CD4-positive, alpha-beta T cell treated with Interleukin-21 for 1 hour (primary cell): Measurements from ENCODE around the gene FAM24B.
"Not testable (repeated sequence)": the region's sequence is repeated elsewhere in the genome, so short reads cannot be mapped to it uniquely, and the experiment has no call there.

Experiments used
- DNase-seq: peaks from one replicate; pipeline ENCODE4 v3.0.0-alpha.2; 2020

FAM24B gene

GRCh38 chr10:122858042-122858441 is 21.3 kb downstream of the FAM24B start:
- not testable (repeated sequence) for DNase-seq

- no peak for DNase-seq
Observed at GRCh38 chr10:122856902-122857301, 22.5 kb downstream of the FAM24B start.

GRCh38 chr10:122855745-122856144 is 23.6 kb downstream of the FAM24B start:
- DNase-seq: no peak

- no peak for DNase-seq
Observed at GRCh38 chr10:122854648-122855047, 24.7 kb downstream of the FAM24B start.

GRCh38 chr10:122853665-122854313 is 25.6 kb downstream of the FAM24B start:
- DNase-seq: no peak

- DNase-seq: no peak
Observed at GRCh38 chr10:122852261-122852660, 27.1 kb downstream of the FAM24B start.

GRCh38 chr10:122850705-122851640 is 28.4 kb downstream of the FAM24B start:
- no peak for DNase-seq

- DNase-seq: no peak
Observed at GRCh38 chr10:122849900-122850605, 29.3 kb downstream of the FAM24B start.

GRCh38 chr10:122849090-122849489 is 30.3 kb downstream of the FAM24B start:
- DNase-seq: no peak

- no peak for DNase-seq
Observed at GRCh38 chr10:122847782-122848604, 31.4 kb downstream of the FAM24B start.

- no peak for DNase-seq
Observed at GRCh38 chr10:122845783-122846332, 33.5 kb downstream of the FAM24B start, which contains the start of gene CUZD1. CUZD1 (minus strand) TSS chr10:122845857; CDS start chr10:122845843, 14 bp downstream.

- DNase-seq: no peak
Observed at GRCh38 chr10:122844146-122844545, 35.2 kb downstream of the FAM24B start.

- no peak for DNase-seq
Observed at GRCh38 chr10:122841569-122841968, 37.8 kb downstream of the FAM24B start.

GRCh38 chr10:122839505-122839904 is 39.9 kb downstream of the FAM24B start:
- DNase-seq: no peak

GRCh38 chr10:122838880-122839279 is 40.5 kb downstream of the FAM24B start:
- DNase-seq: no peak

GRCh38 chr10:122835908-122836307 is 43.5 kb downstream of the FAM24B start:
- no peak for DNase-seq

GRCh38 chr10:122830965-122831353 is 48.4 kb downstream of the FAM24B start:
- no peak for DNase-seq

- DNase-seq: no peak
Observed at GRCh38 chr10:122830273-122830964, 49.0 kb downstream of the FAM24B start.

- no peak for DNase-seq
Observed at GRCh38 chr10:122829454-122829853, 49.9 kb downstream of the FAM24B start.

GRCh38 chr10:122828716-122829255 is 50.6 kb downstream of the FAM24B start:
- DNase-seq: no peak

- DNase-seq: no peak
Observed at GRCh38 chr10:122827302-122827701, 52.1 kb downstream of the FAM24B start.
